Keratinocyte (primary cell): Measurements from ENCODE around the gene ZNF638.

Source experiments
- CTCF ChIP-seq, 3 experiments: IDR thresholded peaks in 1 of 3; conservative IDR thresholded peaks in 1 of 3; optimal IDR thresholded peaks in 1 of 3; 2 replicates in 2 of 3; 3 replicates in 1 of 3; pipeline versions ENCODE3 to v1.5.1; 2011; ENCODE audit warnings: low read length in 3 of 3, mild to moderate bottlenecking in 3 of 3, moderate library complexity in 2 of 3, control low read depth in 1 of 3, inconsistent platforms in 1 of 3; ENCODE audit not compliant: insufficient read depth in 2 of 3; ENCODE audit errors: extremely low read depth in 1 of 3
- EZH2 ChIP-seq: IDR thresholded peaks from one replicate; pipeline ENCODE4 v1.6.1; 2012; ENCODE audit warnings: inconsistent platforms, mild to moderate bottlenecking, low read length, moderate library complexity

- TF ChIP-seq EZH2 = no peak
- TF ChIP-seq CTCF (optimal IDR thresholded peaks at IDR 0.05 in 1 of 3, IDR thresholded peaks at IDR 0.05 in 1 of 3, conservative IDR thresholded peaks at IDR 0.05 in 1 of 3; ENCODE audit: extremely low read depth in 1 of 3, insufficient read depth in 2 of 3, low read length in 3 of 3) = no peak
Measured at GRCh38 chr2:71422786-71423185, 91.2 kb downstream of the ZNF638 start.
